Measurements from ENCODE around the gene B4GALT6.

Gene B4GALT6

GRCh38 chr18:31591113-31591512, 93.3 kb downstream of the B4GALT6 start:
- no peak for DNase-seq

GRCh38 chr18:31590570-31590969, 93.8 kb downstream of the B4GALT6 start:
- DNase-seq, result no peak

- no peak for DNase-seq
Measured at GRCh38 chr18:31587529-31587928, 96.9 kb downstream of the B4GALT6 start.

GRCh38 chr18:31586616-31587015, 97.8 kb downstream of the B4GALT6 start:
- DNase-seq, result no peak

- no peak for DNase-seq
Measured at GRCh38 chr18:31585991-31586390, 98.4 kb downstream of the B4GALT6 start.

- no peak for DNase-seq
Measured at GRCh38 chr18:31583185-31583854, 101.1 kb downstream of the B4GALT6 start.

- peak; percentile 89 for DNase-seq
Measured at GRCh38 chr18:31581498-31582197, 102.7 kb downstream of the B4GALT6 start.

- no peak for DNase-seq
Measured at GRCh38 chr18:31579375-31579774, 105.0 kb downstream of the B4GALT6 start.

GRCh38 chr18:31578126-31578525, 106.3 kb downstream of the B4GALT6 start:
- no peak for DNase-seq

- no peak for DNase-seq
Measured at GRCh38 chr18:31577195-31577594, 107.2 kb downstream of the B4GALT6 start.

GRCh38 chr18:31576670-31577069, 107.7 kb downstream of the B4GALT6 start:
- DNase-seq, result no peak

GRCh38 chr18:31575515-31576257, 108.7 kb downstream of the B4GALT6 start:
- no peak for DNase-seq

- no peak for DNase-seq
Measured at GRCh38 chr18:31574359-31574758, 110.0 kb downstream of the B4GALT6 start.
